ENCODE measurements around the gene TCEANC.

TCEANC gene

GRCh38 chrX:13693341-13693961, 40.5 kb downstream of the TCEANC start:
- POLR2A ChIA-PET = interaction anchor here (0.5 kb wide), 1 partner anchor 21 kb away, joined by 5 read pairs; no protein-coding TSS in a partner anchor
- no peak for DNase-seq (ENCODE audit: extremely low spot score)
- CTCF ChIA-PET = interaction anchor here (1.0 to 1.8 kb wide), 3 partner anchors 35 to 742 kb away, joined by 3 to 4 read pairs (median 4); no protein-coding TSS in a partner anchor
- no peak for TF ChIP-seq CTCF (IDR thresholded peaks at IDR 0.05; ENCODE audit: control extremely low read depth, extremely low read depth, low read depth, missing control alignments)

GRCh38 chrX:13694359-13694758, 41.4 kb downstream of the TCEANC start:
- CTCF ChIA-PET = interaction anchor here (1.7 kb wide), 1 partner anchor 743 kb away, joined by 4 read pairs; no protein-coding TSS in a partner anchor
- no peak for DNase-seq (ENCODE audit: extremely low spot score)
- no peak for TF ChIP-seq CTCF (IDR thresholded peaks at IDR 0.05; ENCODE audit: control extremely low read depth, extremely low read depth, low read depth, missing control alignments)
- POLR2A ChIA-PET = no interaction called here

- CTCF ChIA-PET = no interaction called here
- DNase-seq (ENCODE audit: extremely low spot score) = no peak
- POLR2A ChIA-PET = no interaction called here
- TF ChIP-seq CTCF (IDR thresholded peaks at IDR 0.05; ENCODE audit: control extremely low read depth, extremely low read depth, low read depth, missing control alignments) = no peak
These were observed 42.0 kb downstream of the TCEANC start for GRCh38 chrX:13694983-13695382.

- ChIA-PET CTCF (interaction anchor here (0.9 to 1.9 kb wide), 3 partner anchors 13 to 745 kb away, joined by 3 to 5 read pairs (median 3); no protein-coding TSS in a partner anchor), POLR2A (no interaction called here)
- no peak for TF ChIP-seq CTCF (IDR thresholded peaks at IDR 0.05; ENCODE audit: control extremely low read depth, extremely low read depth, low read depth, missing control alignments)
- DNase-seq (ENCODE audit: extremely low spot score) = no peak
These were observed 42.7 kb downstream of the TCEANC start for GRCh38 chrX:13695601-13696115.

- DNase-seq (ENCODE audit: extremely low spot score) = peak; percentile 28
- TF ChIP-seq CTCF (IDR thresholded peaks at IDR 0.05; ENCODE audit: control extremely low read depth, extremely low read depth, low read depth, missing control alignments) = no peak
- POLR2A ChIA-PET = interaction anchor here (0.7 to 1.6 kb wide), 4 partner anchors 8 to 37 kb away, joined by 3 to 4 read pairs (median 4); partner anchors contain the start of genes OFD1, RAB9A and TRAPPC2
These were observed 44.5 kb downstream of the TCEANC start for GRCh38 chrX:13697455-13697854.

GRCh38 chrX:13697976-13698375, 45.0 kb downstream of the TCEANC start:
- DNase-seq (ENCODE audit: extremely low spot score) = no peak
- no peak for TF ChIP-seq CTCF (IDR thresholded peaks at IDR 0.05; ENCODE audit: control extremely low read depth, extremely low read depth, low read depth, missing control alignments)
- ChIA-PET CTCF (interaction anchor here (1.1 to 1.9 kb wide), 5 partner anchors 31 to 191 kb away, joined by 3 to 7 read pairs (median 5); no protein-coding TSS in a partner anchor), POLR2A (interaction anchor here (0.7 to 1.6 kb wide), 4 partner anchors 9 to 37 kb away, joined by 3 to 4 read pairs (median 4); partner anchors contain the start of genes OFD1, RAB9A and TRAPPC2)

More at GRCh38 chrX:13697455-13697854, 44.5 kb downstream of the TCEANC start:
- CTCF ChIA-PET = interaction anchor here (1.1 to 1.9 kb wide), 6 partner anchors 32 to 190 kb away, joined by 3 to 7 read pairs (median 5); no protein-coding TSS in a partner anchor

Measured in GM10248 (cell line).